ENCODE measurements around the gene SVIL.

The SVIL gene

DNA sequence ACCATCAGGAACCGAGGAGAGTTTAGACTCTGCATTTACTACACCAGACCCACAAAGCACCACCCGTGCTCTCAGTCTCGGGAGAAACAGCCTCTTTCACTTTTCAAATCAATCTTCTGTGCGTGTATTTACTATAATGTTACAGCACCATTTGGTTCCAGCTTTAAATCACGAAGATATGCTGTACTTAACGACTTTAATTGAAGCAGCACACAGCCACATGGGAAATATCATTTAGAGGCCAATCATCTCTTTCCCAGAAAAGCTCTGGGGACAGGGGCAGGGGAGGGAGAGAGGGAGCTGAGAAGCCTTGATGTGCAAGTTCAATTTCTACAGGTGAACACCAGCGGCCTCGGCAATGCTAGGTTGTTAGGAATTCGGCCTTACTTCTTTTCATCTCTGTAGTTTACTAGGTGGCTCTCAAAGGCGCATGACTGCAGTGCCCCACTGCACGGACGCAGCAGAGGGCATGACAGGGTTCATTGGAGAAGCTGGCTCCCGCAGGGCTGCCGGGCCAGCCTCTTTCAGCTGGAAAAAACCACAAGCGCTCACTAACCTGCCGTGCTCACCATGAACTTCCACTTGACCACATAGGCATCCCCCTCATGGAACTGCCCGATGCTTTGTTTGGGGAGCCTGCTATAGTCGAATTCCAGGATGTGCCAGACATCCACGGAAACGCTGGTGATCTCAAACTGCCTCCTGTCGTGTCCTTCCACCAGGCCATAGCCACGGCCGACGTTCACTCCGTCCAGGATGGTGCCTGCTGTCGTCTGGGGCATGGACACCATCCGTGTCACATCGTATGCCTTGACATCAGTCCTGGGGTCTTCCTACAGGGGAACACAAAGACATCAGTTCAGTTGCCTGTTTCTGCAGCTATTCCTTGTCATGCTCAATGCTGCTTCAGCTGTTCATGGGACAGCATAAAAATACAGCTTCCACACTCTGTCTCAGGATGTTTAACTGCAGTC is 154.5 kb downstream of the SVIL start:
- DNase-seq (ENCODE audit: insufficient read length, low spot score) (no peak), FAIRE-seq (no peak)
- TF ChIP-seq CTCF (IDR thresholded peaks at IDR 0.05; ENCODE audit: insufficient read depth, missing control alignments), result no peak

DNA sequence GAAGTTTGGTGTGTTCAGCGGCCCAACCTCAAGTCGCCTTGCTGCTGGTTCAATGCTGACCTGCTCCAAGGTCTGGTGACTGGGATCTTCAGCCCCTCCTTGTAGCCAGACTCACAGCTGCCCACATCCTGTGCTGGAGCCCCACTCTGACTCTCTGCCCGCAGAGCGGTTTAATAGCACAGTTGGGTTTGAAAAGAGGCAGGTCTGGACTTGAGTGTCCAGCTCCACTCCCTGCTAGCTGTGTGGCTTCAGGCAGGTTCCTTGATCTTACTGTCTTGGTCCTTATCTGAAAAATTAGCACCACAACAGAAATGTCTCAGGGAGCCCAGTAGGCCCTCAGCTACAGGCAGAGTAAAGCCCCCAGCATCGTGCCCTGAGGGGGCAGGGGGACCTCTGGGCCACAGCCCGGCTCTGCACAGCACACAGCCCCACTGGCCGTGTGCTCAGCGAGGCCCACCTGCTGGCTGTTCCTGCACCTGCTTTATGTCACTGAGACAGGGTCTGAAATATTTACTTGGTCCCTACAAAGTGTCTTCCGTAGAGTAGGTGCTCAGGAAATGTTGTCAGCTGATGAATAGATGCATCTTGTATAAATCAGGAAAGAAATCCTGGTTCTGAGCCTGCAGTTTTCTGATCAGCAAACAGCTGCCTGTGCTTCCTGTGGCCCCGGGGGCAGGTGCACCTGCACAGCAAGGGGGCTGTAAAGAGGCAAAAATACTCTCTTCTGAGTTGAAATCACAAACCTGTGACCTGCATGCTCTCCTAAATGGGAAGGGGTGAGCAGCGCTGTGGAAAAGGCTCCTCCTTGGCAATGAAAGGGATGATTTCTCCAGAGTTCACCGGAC is 155.5 kb downstream of the SVIL start:
- DNase-seq (ENCODE audit: insufficient read length, low spot score), result no peak
- FAIRE-seq, result no peak
- no peak for TF ChIP-seq CTCF (IDR thresholded peaks at IDR 0.05; ENCODE audit: insufficient read depth, missing control alignments)

DNA sequence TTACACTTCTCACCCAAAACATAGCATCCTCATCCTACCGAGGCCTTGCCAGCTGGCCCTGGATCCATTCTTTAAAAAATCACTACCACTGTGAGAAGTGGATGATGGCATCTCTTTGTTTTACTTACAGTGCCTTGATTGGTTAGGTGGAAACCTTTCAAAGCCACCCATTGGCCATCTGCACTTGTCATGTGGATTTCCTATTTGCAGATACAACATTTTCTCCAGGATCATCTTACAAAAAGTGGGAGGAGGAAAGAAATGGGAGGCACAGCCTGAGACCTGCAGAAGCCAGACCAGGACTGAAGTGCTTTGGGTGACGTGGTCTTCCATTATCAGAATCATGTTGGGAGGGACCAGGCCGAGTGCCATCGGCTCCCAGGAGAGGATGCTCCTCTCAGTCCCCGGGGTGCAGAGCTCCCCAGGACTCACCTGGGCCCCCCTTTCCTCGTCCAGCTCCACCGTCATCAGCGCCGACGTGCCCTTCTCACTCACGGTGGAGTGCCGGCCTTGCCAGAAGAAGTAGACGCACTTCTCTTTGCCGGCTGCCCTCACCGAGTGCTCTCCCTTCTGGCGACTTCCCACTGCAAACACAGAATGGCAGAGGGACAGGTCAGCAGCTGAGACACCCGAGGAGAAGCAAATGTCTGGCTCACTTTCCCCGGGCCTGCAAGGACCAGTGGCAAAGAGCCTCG is 161.2 kb downstream of the SVIL start:
- TF ChIP-seq CTCF (IDR thresholded peaks at IDR 0.05; ENCODE audit: insufficient read depth, missing control alignments), result no peak
- FAIRE-seq, result no peak
- no peak for DNase-seq (ENCODE audit: insufficient read length, low spot score)

DNA sequence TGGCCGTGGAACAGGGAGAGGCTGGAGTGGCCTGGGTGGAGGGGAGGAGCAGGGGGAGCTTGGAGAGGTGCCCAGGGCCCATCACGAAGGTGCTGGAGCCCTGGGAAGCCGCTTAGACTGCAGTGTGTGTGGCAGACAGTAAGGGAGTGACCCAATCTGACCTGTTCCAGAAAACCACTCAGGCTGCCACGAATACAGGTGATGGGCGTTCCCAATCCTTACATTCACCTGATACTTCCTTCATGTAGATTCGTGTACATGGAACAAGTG is 161.7 kb downstream of the SVIL start:
- no peak for TF ChIP-seq CTCF (IDR thresholded peaks at IDR 0.05; ENCODE audit: insufficient read depth, missing control alignments)
- no peak for FAIRE-seq
- DNase-seq (ENCODE audit: insufficient read length, low spot score), result no peak

- no peak for FAIRE-seq
- DNase-seq (ENCODE audit: insufficient read length, low spot score), result no peak
- no peak for TF ChIP-seq CTCF (IDR thresholded peaks at IDR 0.05; ENCODE audit: insufficient read depth, missing control alignments)
Measured at GRCh38 chr10:29472301-29473086, 162.3 kb downstream of the SVIL start.

DNA sequence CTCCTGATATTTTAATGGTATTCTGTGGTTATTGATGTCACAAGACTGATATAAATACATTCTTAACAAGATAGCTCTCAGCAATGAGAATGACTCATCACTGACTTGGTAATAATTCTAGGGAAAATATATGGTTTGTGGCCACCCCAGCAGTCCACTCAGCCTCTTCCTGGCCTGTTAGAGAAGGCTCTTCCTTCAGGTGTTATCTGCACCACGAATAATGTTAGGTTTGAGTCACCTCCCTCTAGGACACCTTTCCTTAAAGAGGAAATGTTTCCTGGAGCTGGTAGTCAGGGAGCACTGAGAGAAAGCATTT is 163.3 kb downstream of the SVIL start:
- no peak for FAIRE-seq
- no peak for TF ChIP-seq CTCF (IDR thresholded peaks at IDR 0.05; ENCODE audit: insufficient read depth, missing control alignments)
- DNase-seq (ENCODE audit: insufficient read length, low spot score), result no peak

Measured in D721Med (cell line).